Liver (tissue), 9 donors: ENCODE results near the gene HPS6. TPM values are rescaled to one million over a fixed set of nuclear protein-coding genes. Genes with fewer than 3 reads are reported as not detected.

Experiments
- DNase-seq: peaks from one replicate; pipeline ENCODE4 v3.0.0-alpha.2; 2017; ENCODE audit warnings: low spot score
- H3K27ac ChIP-seq, 2 donors: one replicate each; pipeline ENCODE4 v1.7.0; 2013; ENCODE audit warnings: inconsistent platforms in 2 of 2, low read length in 2 of 2, control low read depth in 1 of 2, low read depth in 1 of 2, mild to moderate bottlenecking in 1 of 2
- H3K27me3 ChIP-seq, 4 donors: one replicate each; pipeline versions ENCODE4 v1.6.1 to v1.7.0; 2013; ENCODE audit warnings: low read length in 3 of 4, inconsistent platforms in 1 of 4, mild to moderate bottlenecking in 1 of 4, moderate library complexity in 1 of 4; ENCODE audit not compliant: control insufficient read depth in 4 of 4, insufficient read depth in 4 of 4
- H3K36me3 ChIP-seq, 4 donors: one replicate each; pipeline versions ENCODE4 v1.6.1 to v1.7.0; 2013; ENCODE audit warnings: low read length in 3 of 4, mild to moderate bottlenecking in 3 of 4, low read depth in 1 of 4, moderate library complexity in 1 of 4; ENCODE audit not compliant: control insufficient read depth in 4 of 4, insufficient read depth in 3 of 4
- H3K4me1 ChIP-seq, 4 donors: one replicate each; pipeline versions ENCODE4 v1.6.1 to v1.7.0; 2013; ENCODE audit warnings: low read length in 3 of 4, mild to moderate bottlenecking in 3 of 4, moderate library complexity in 1 of 4; ENCODE audit not compliant: control insufficient read depth in 4 of 4, insufficient read depth in 4 of 4
- H3K4me3 ChIP-seq, 3 donors: one replicate each; pipeline versions ENCODE4 v1.6.1 to v1.7.0; 2013; ENCODE audit warnings: low read length in 3 of 3, control low read depth in 1 of 3, low read depth in 1 of 3, mild to moderate bottlenecking in 1 of 3
- H3K9ac ChIP-seq, 2 donors: one replicate each; pipeline ENCODE4 v1.7.0; 2013; ENCODE audit warnings: low read length in 2 of 2, mild to moderate bottlenecking in 2 of 2, moderate library complexity in 2 of 2, control low read depth in 1 of 2, low read depth in 1 of 2
- H3K9me3 ChIP-seq, 4 donors: one replicate each; pipeline versions ENCODE4 v1.6.1 to v1.7.0; 2013; ENCODE audit warnings: low read length in 3 of 4; ENCODE audit not compliant: control insufficient read depth in 4 of 4
- ATF3 ChIP-seq: IDR thresholded peaks from 2 replicates; pipeline ENCODE4 v1.6.1; 2016; ENCODE audit warnings: antibody characterized with exemption
- CTCF ChIP-seq: fragments of 150-350 bp; IDR thresholded peaks from 2 replicates; pipeline ENCODE4 v1.5.1; 2017; ENCODE audit warnings: improper control_type of control experiment, low read depth, low read length; ENCODE audit not compliant: missing input control
- EGR1 ChIP-seq, 2 donors: IDR thresholded peaks; 2 replicates each; pipeline ENCODE4 v1.6.1; 2016 to 2018; ENCODE audit warnings: antibody characterized with exemption in 2 of 2, low read depth in 2 of 2
- FOXA1 ChIP-seq: IDR thresholded peaks from 2 replicates; pipeline ENCODE4 v1.6.1; 2016; ENCODE audit warnings: antibody characterized with exemption
- FOXA2 ChIP-seq: IDR thresholded peaks from 2 replicates; pipeline ENCODE4 v1.6.1; 2016; ENCODE audit warnings: antibody characterized with exemption
- GABPA ChIP-seq, 2 donors: IDR thresholded peaks in 1 of 2; conservative IDR thresholded peaks in 1 of 2; 2 replicates each; pipeline ENCODE4 v1.6.1; 2016; ENCODE audit warnings: antibody characterized with exemption in 2 of 2, mild to moderate bottlenecking in 1 of 2, moderate library complexity in 1 of 2
- HNF4A ChIP-seq, 2 donors: conservative IDR thresholded peaks; 2 replicates each; pipeline ENCODE4 v1.6.1; 2016; ENCODE audit warnings: antibody characterized with exemption in 2 of 2, mild to moderate bottlenecking in 2 of 2
- HNF4G ChIP-seq: IDR thresholded peaks from 2 replicates; pipeline ENCODE4 v1.6.1; 2016; ENCODE audit warnings: antibody characterized with exemption
- JUND ChIP-seq, 2 donors: IDR thresholded peaks; 2 replicates each; pipeline ENCODE4 v1.6.1; 2016; ENCODE audit warnings: antibody characterized with exemption in 2 of 2
- MAX ChIP-seq: IDR thresholded peaks from 2 replicates; pipeline ENCODE4 v1.6.1; 2016; ENCODE audit warnings: antibody characterized with exemption
- NR2F2 ChIP-seq: IDR thresholded peaks from 2 replicates; pipeline ENCODE4 v1.6.1; 2016; ENCODE audit warnings: antibody characterized with exemption
- RAD21 ChIP-seq, 2 donors: IDR thresholded peaks; 2 replicates each; pipeline ENCODE4 v1.6.1; 2016; ENCODE audit warnings: antibody characterized with exemption in 2 of 2, mild to moderate bottlenecking in 2 of 2
- REST ChIP-seq: IDR thresholded peaks from 2 replicates; pipeline ENCODE4 v1.6.1; 2016; ENCODE audit warnings: antibody characterized with exemption, mild to moderate bottlenecking
- RXRA ChIP-seq, 2 donors: IDR thresholded peaks; 2 replicates each; pipeline ENCODE4 v1.6.1; 2017 to 2018; ENCODE audit warnings: antibody characterized with exemption in 2 of 2, mild to moderate bottlenecking in 1 of 2
- SP1 ChIP-seq: IDR thresholded peaks from 2 replicates; pipeline ENCODE4 v1.6.1; 2018; ENCODE audit warnings: antibody characterized with exemption, mild to moderate bottlenecking
- TAF1 ChIP-seq: conservative IDR thresholded peaks from 2 replicates; pipeline ENCODE4 v1.6.1; 2016; ENCODE audit warnings: antibody characterized with exemption, mild to moderate bottlenecking
- YY1 ChIP-seq: IDR thresholded peaks from 2 replicates; pipeline ENCODE4 v1.6.1; 2016; ENCODE audit warnings: antibody characterized with exemption, mild to moderate bottlenecking
- ZBTB33 ChIP-seq: IDR thresholded peaks from 2 replicates; pipeline ENCODE4 v1.6.1; 2016; ENCODE audit warnings: antibody characterized with exemption
- polyA plus RNA-seq, 2 donors: library from polyadenylated mRNA; stranded (reverse) in 1 of 2; unstranded in 1 of 2; fragments of 200-250 nt in 1 of 2; fragments of >200 nt in 1 of 2; fragmentation: Nextera tagmentation in 1 of 2; extraction: Ambion mirVana in 1 of 2; gene quantifications; one replicate each; pipeline versions ENCODE4 v1.2.1 to v1.2.3, GENCODE V29; 2013 to 2015
- total RNA-seq, 2 donors: library from RNA; depleted of rRNA; stranded (reverse); fragments of >200 nt; gene quantifications; one replicate each; pipeline ENCODE4 v1.2.3, GENCODE V29; 2014
- donor health status: healthy.
- donor health status: healthy.
- donor health status: healthy.
- donor health status: healthy.
- donor health status: healthy.

Gene HPS6
- total and polyA plus RNA-seq, 4 donors = 2.5 to 13.7 (median 10.0) TPM

- H3K9ac ChIP-seq = no peak overlapping the region
- H3K4me3 ChIP-seq = no peak overlapping the region
- TF ChIP-seq FOXA2 = no peak
- TF ChIP-seq ATF3 = no peak
- no peak for TF ChIP-seq HNF4A (conservative IDR thresholded peaks at IDR 0.05)
- TF ChIP-seq EGR1 (IDR thresholded peaks at IDR 0.05; ENCODE audit: low read depth in 2 of 2) = no peak
- no peak for TF ChIP-seq MAX
- TF ChIP-seq RAD21 (IDR thresholded peaks at IDR 0.05) = no peak
- no peak for TF ChIP-seq GABPA (IDR thresholded peaks at IDR 0.05 in 1 of 2, conservative IDR thresholded peaks at IDR 0.05 in 1 of 2)
- no peak for TF ChIP-seq NR2F2
- no peak for TF ChIP-seq ZBTB33
- TF ChIP-seq CTCF = no peak
- no peak for TF ChIP-seq SP1
- TF ChIP-seq TAF1 = no peak
- no peak for TF ChIP-seq FOXA1
- TF ChIP-seq JUND (IDR thresholded peaks at IDR 0.05) = no peak
- no peak for TF ChIP-seq YY1
- no peak for TF ChIP-seq RXRA (IDR thresholded peaks at IDR 0.05)
- TF ChIP-seq REST = no peak
- TF ChIP-seq HNF4G = no peak
- DNase-seq = no peak
- H3K27me3 ChIP-seq = no peaks in the 10 kb centered on the region
- no peaks in the 10 kb centered on the region for H3K9me3 ChIP-seq
- H3K27ac ChIP-seq = no peak overlapping the region
- H3K36me3 ChIP-seq = peaks cover 0 to 8% (median 3%) of the 10 kb centered on the region in 4 donors
- H3K4me1 ChIP-seq = no peaks in the 10 kb centered on the region
Observed at GRCh38 chr10:102038410-102038809, 26.7 kb upstream of the HPS6 start.
